Neural crest cell (in vitro differentiated cells): ENCODE measurements around the gene POLN. TPM values are rescaled to one million over a fixed set of nuclear protein-coding genes. Genes with fewer than 3 reads are reported as not detected.
"Not testable (repeated sequence)": the region's sequence is repeated elsewhere in the genome, so short reads cannot be mapped to it uniquely, and the experiment has no call there.

ENCODE experiments used
- DNase-seq: peaks from one replicate; pipeline ENCODE4 v3.0.0; 2021; ENCODE audit warnings: low read depth, mixed read lengths, low spot score
- H3K27ac Mint-ChIP-seq: one replicate; pipeline ENCODE4 v1.8.0; 2021; ENCODE audit warnings: mild to moderate bottlenecking, mixed read lengths; ENCODE audit not compliant: unreplicated experiment
- H3K27me3 Mint-ChIP-seq: 2 replicates; pipeline ENCODE4 v1.8.0; 2021; ENCODE audit warnings: low read depth, mild to moderate bottlenecking, mixed read lengths
- H3K36me3 Mint-ChIP-seq: 2 replicates; pipeline ENCODE4 v1.8.0; 2021; ENCODE audit warnings: low read depth, mild to moderate bottlenecking, mixed read lengths
- H3K4me1 Mint-ChIP-seq: 2 replicates; pipeline ENCODE4 v1.8.0; 2021; ENCODE audit warnings: mixed read lengths
- H3K4me3 Mint-ChIP-seq: one replicate; pipeline ENCODE4 v1.8.0; 2021; ENCODE audit warnings: mild to moderate bottlenecking, mixed read lengths
- H3K9me3 Mint-ChIP-seq: 2 replicates; pipeline ENCODE4 v1.8.0; 2021; ENCODE audit warnings: mixed read lengths
- CTCF ChIP-seq: fragments of 200-600 bp; sonication (generic); conservative IDR thresholded peaks from 2 replicates; pipeline ENCODE4 v1.5.0; 2021; ENCODE audit warnings: antibody characterized with exemption, mild to moderate bottlenecking
- total RNA-seq: library from RNA; stranded (reverse); gene quantifications from 2 replicates; pipeline ENCODE4 v1.2.1, GENCODE V29; 2021

POLN gene
- total RNA-seq, 1 donor from 2014 or later: 5.6 TPM

GRCh38 chr4:2040391-2041238 lies 201.3 kb downstream of the POLN start:
- Mint-ChIP-seq H3K27me3 (peaks cover 36% of the 10 kb centered on the region), H3K4me3 (peak overlapping the region; percentile 79), H3K9me3 (no peaks in the 10 kb centered on the region), H3K4me1 (no peaks in the 10 kb centered on the region), H3K27ac (no peak overlapping the region), H3K36me3 (no peaks in the 10 kb centered on the region)
- TF ChIP-seq CTCF: no peak
- DNase-seq: no peak

GRCh38 chr4:2036866-2037265 lies 205.1 kb downstream of the POLN start:
- peaks cover 6% of the 10 kb centered on the region for H3K4me1 Mint-ChIP-seq
- H3K36me3 Mint-ChIP-seq: peaks cover 6% of the 10 kb centered on the region
- no peak overlapping the region for H3K27ac Mint-ChIP-seq
- no peak for TF ChIP-seq CTCF
- peaks cover 6% of the 10 kb centered on the region for H3K9me3 Mint-ChIP-seq
- H3K27me3 Mint-ChIP-seq: peaks cover 41% of the 10 kb centered on the region
- peak overlapping the region; percentile 21 for H3K4me3 Mint-ChIP-seq
- DNase-seq: no peak

- H3K27me3 Mint-ChIP-seq: peaks cover 37% of the 10 kb centered on the region
- peaks cover 6% of the 10 kb centered on the region for H3K4me1 Mint-ChIP-seq
- no peak for TF ChIP-seq CTCF
- H3K36me3 Mint-ChIP-seq: peaks cover 6% of the 10 kb centered on the region
- no peak overlapping the region for H3K27ac Mint-ChIP-seq
- peaks cover 6% of the 10 kb centered on the region for H3K9me3 Mint-ChIP-seq
- H3K4me3 Mint-ChIP-seq: peak overlapping the region; percentile 21
- DNase-seq: no peak
Measured at GRCh38 chr4:2036327-2036726, 205.6 kb downstream of the POLN start.

- not testable (repeated sequence) for H3K36me3 Mint-ChIP-seq, H3K27ac Mint-ChIP-seq, H3K4me1 Mint-ChIP-seq, DNase-seq, H3K4me3 Mint-ChIP-seq
- peaks cover 14% of the 10 kb centered on the region for H3K9me3 Mint-ChIP-seq
- H3K27me3 Mint-ChIP-seq: peaks cover 57% of the 10 kb centered on the region
Measured at GRCh38 chr4:2031161-2031560, 210.8 kb downstream of the POLN start.

- H3K27me3 Mint-ChIP-seq: peaks cover 56% of the 10 kb centered on the region
- H3K9me3 Mint-ChIP-seq: peaks cover 12% of the 10 kb centered on the region
- H3K4me1 Mint-ChIP-seq, H3K27ac Mint-ChIP-seq, DNase-seq, H3K4me3 Mint-ChIP-seq, H3K36me3 Mint-ChIP-seq: not testable (repeated sequence)
Measured at GRCh38 chr4:2027120-2027519, 214.8 kb downstream of the POLN start.

- peaks cover 7% of the 10 kb centered on the region for H3K36me3 Mint-ChIP-seq
- peaks cover 12% of the 10 kb centered on the region for H3K4me1 Mint-ChIP-seq
- TF ChIP-seq CTCF: no peak
- no peak for DNase-seq
- H3K27ac Mint-ChIP-seq: no peak overlapping the region
- H3K4me3 Mint-ChIP-seq: no peak overlapping the region
- peaks cover 11% of the 10 kb centered on the region for H3K9me3 Mint-ChIP-seq
- peaks cover 57% of the 10 kb centered on the region for H3K27me3 Mint-ChIP-seq
Measured at GRCh38 chr4:2025817-2026216, 216.1 kb downstream of the POLN start.
